ENCODE measurements around the gene ACOT11.

GRCh38 chr1:54516249-54516920, 31.6 kb upstream of the ACOT11 start:
- TF ChIP-seq CTCF (conservative IDR thresholded peaks at IDR 0.05; ENCODE audit: low read depth, low read length) (no peak), CEBPB (IDR thresholded peaks at IDR 0.05; ENCODE audit: low read depth, low read length) (no peak), POLR2A (IDR thresholded peaks at IDR 0.05; ENCODE audit: low read depth, low read length) (no peak), MXI1 (IDR thresholded peaks at IDR 0.05; ENCODE audit: borderline replicate concordance, low read depth, low read length) (no peak), NFE2L2 (IDR thresholded peaks at IDR 0.05; ENCODE audit: low read depth, low read length) (no peak), USF2 (IDR thresholded peaks at IDR 0.05; ENCODE audit: low read depth, low read length) (no peak), RFX5 (IDR thresholded peaks at IDR 0.05; ENCODE audit: low read depth, low read length) (no peak), SMC3 (IDR thresholded peaks at IDR 0.05; ENCODE audit: low read depth, low read length) (no peak), MAFK (IDR thresholded peaks at IDR 0.05; ENCODE audit: low read depth, low read length) (no peak), RAD21 (IDR thresholded peaks at IDR 0.05; ENCODE audit: low read length) (no peak)
